ENCODE data around the gene ATXN3.

The ATXN3 gene

DNA sequence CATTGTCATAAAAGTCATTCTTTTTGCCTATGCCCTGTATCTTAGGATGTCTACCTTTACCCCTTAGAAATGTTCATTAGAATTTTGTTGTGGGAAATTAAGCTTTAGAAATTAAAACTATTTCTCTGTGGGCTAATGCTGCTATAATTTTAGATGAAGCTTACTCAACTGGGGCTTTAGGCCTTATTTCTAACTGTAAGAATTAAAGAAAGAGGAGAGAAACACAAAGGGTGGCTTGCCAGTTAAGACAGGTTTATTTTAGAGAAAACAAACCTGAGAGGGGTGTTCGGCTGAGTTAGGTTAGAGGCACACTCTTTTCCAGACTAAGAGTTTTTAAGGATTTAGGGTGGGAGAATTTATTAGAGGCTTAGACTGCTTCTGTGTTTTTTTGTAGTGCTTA, 72.9 kb downstream of the ATXN3 start:
- peaks cover 1% of the 10 kb centered on the region; the same call in 1 of the 2 replicates for H3K36me3 ChIP-seq (ENCODE audit: control insufficient read depth, insufficient read depth, low read length)
- H3K4me3 ChIP-seq (replicated peaks; ENCODE audit: low read depth, low read length) = no peak overlapping the region
- DNase-seq (ENCODE audit: extremely low read depth, insufficient read length) = no peak
- no peak for TF ChIP-seq CTCF (IDR thresholded peaks at IDR 0.05; ENCODE audit: insufficient read depth, low read length, poor library complexity, severe bottlenecking)
- no peaks in the 10 kb centered on the region for H3K27me3 ChIP-seq (replicated peaks; ENCODE audit: control insufficient read depth, insufficient read depth, low read length)

- H3K36me3 ChIP-seq (ENCODE audit: control insufficient read depth, insufficient read depth, low read length) = peaks cover 1% of the 10 kb centered on the region; the same call in 1 of the 2 replicates
- DNase-seq (ENCODE audit: extremely low read depth, insufficient read length) = no peak
- TF ChIP-seq CTCF (IDR thresholded peaks at IDR 0.05; ENCODE audit: insufficient read depth, low read length, poor library complexity, severe bottlenecking) = no peak
- H3K27me3 ChIP-seq (replicated peaks; ENCODE audit: control insufficient read depth, insufficient read depth, low read length) = no peaks in the 10 kb centered on the region
- no peak overlapping the region for H3K4me3 ChIP-seq (replicated peaks; ENCODE audit: low read depth, low read length)
Observed at GRCh38 chr14:92026548-92027190, 79.7 kb downstream of the ATXN3 start.

GRCh38 chr14:92022036-92022435, 84.3 kb downstream of the ATXN3 start:
- Histone ChIP-seq H3K4me3 (replicated peaks; ENCODE audit: low read depth, low read length) (no peak overlapping the region), H3K36me3 (ENCODE audit: control insufficient read depth, insufficient read depth, low read length) (no peaks in the 10 kb centered on the region; the same call in 1 of the 2 replicates), H3K27me3 (replicated peaks; ENCODE audit: control insufficient read depth, insufficient read depth, low read length) (no peaks in the 10 kb centered on the region)
- TF ChIP-seq CTCF (IDR thresholded peaks at IDR 0.05; ENCODE audit: insufficient read depth, low read length, poor library complexity, severe bottlenecking) = no peak
- DNase-seq (ENCODE audit: extremely low read depth, insufficient read length) = no peak

DNA sequence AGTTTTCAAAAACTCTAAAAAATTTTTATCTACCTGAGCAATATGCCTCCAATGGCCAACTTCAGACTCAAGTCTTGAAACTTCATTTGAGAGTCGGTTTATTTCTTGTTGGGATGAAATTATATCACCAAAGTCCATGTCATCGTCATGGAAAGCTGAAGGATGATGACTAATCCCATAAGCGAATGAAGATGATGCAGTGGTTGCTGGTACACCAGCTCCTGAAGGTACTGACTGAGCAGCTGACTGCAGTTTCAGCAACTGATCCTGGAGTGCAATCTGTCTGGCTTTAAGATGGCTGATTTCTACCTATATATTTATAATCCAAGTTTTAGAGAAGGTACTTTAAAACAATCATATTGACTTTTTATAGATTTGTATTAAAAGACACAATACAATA, 84.9 kb downstream of the ATXN3 start:
- no peak for TF ChIP-seq CTCF (IDR thresholded peaks at IDR 0.05; ENCODE audit: insufficient read depth, low read length, poor library complexity, severe bottlenecking)
- no peak overlapping the region for H3K4me3 ChIP-seq (replicated peaks; ENCODE audit: low read depth, low read length)
- no peaks in the 10 kb centered on the region for H3K27me3 ChIP-seq (replicated peaks; ENCODE audit: control insufficient read depth, insufficient read depth, low read length)
- no peak for DNase-seq (ENCODE audit: extremely low read depth, insufficient read length)
- H3K36me3 ChIP-seq (ENCODE audit: control insufficient read depth, insufficient read depth, low read length) = no peaks in the 10 kb centered on the region; the same call in 1 of the 2 replicates

DNA sequence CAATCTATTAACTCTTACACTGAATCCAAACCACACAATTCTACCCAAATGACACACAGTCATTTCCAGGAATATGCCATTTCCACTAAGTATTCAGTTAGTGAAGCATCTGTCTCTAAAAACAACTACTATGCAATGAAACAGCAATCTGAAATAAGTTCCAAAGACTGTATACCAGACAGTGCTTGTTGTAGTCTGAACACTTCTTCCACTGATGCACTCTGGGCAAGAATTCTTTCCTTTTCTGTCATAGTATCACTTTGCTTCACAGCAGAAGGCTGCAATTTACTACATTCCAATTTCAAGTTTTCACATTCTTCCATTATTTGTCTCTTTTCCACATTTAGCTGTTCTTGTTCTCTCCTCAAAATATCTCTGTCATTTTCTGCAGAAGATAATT, 92.3 kb downstream of the ATXN3 start:
- H3K27me3 ChIP-seq (replicated peaks; ENCODE audit: control insufficient read depth, insufficient read depth, low read length) = no peaks in the 10 kb centered on the region
- DNase-seq (ENCODE audit: extremely low read depth, insufficient read length) = no peak
- TF ChIP-seq CTCF (IDR thresholded peaks at IDR 0.05; ENCODE audit: insufficient read depth, low read length, poor library complexity, severe bottlenecking) = no peak
- H3K36me3 ChIP-seq (ENCODE audit: control insufficient read depth, insufficient read depth, low read length) = peaks cover 12% of the 10 kb centered on the region
- H3K4me3 ChIP-seq (replicated peaks; ENCODE audit: low read depth, low read length) = no peak overlapping the region

Data from GM06990 (cell line).